ENCODE measurements around the gene SCYGR2. TPM values are rescaled to one million over a fixed set of nuclear protein-coding genes. Genes with fewer than 3 reads are reported as not detected.

SCYGR2 gene
- total and polyA plus RNA-seq, 4 experiments from 2014 or later = not detected

GRCh38 chr2:227610123-227610522 lies 11.4 kb downstream of the SCYGR2 start:
- peaks cover 5 to 19% (median 12%) of the 10 kb centered on the region in 4 donors for H3K4me1 Mint-ChIP-seq

DNA sequence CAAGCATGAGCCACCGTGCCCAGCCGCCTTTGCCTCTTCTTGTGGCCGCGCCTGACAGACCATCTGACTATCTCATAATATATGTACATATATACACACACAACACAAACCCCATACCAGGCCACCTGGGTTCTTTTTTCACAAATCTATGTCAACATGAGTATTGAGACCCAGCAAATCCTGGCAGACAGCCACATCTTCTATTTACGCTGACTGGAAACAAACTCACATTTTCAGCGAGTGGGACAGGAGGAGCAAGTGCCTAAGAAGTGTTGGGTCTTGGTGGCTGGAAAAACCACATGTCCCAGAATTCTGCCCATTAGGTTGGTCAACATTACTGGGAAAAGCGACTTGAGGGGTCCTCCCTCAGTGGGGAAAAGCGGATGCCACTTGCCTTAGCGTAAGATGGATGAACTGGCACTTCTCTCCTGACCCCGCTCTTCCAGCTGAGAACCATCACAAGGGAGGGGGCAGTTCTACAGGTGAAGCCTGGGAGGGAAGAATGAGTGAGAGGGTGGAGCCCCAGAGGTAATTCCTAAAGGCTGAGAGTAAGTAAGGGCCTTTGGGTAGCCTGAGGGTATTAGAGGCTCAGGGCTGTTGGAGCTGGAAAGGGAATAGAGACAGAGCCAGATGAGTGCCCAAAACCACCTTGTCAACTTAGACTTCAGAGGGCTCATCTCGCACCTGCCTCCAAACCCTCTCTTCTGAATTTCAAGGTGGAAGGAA lies 14.0 kb downstream of the SCYGR2 start:
- Mint-ChIP-seq H3K4me1 (peaks cover 5 to 19% (median 12%) of the 10 kb centered on the region in 4 donors), H3K27ac (no peak overlapping the region), H3K9me3 (no peaks in the 10 kb centered on the region), H3K36me3 (no peaks in the 10 kb centered on the region), H3K27me3 (peaks cover 20 to 21% of the 10 kb centered on the region in 2 donors), H3K4me3 (no peak overlapping the region)
- Histone ChIP-seq H3K4me1 (ENCODE audit: insufficient read depth, low read length) (peaks cover 7% of the 10 kb centered on the region), H3K4me3 (ENCODE audit: low read length in 2 of 2) (no peak overlapping the region), H3K27me3 (ENCODE audit: insufficient read depth, low read length) (no peaks in the 10 kb centered on the region), H3K9me3 (ENCODE audit: control insufficient read depth in 1 of 2, low read length in 2 of 2) (no peaks in the 10 kb centered on the region), H3K36me3 (ENCODE audit: insufficient read depth, low read length) (no peaks in the 10 kb centered on the region), H3K27ac (ENCODE audit: low read depth, low read length) (no peak overlapping the region)
- CTCF ChIA-PET (ENCODE audit: partially characterized antibody) = no interaction called here
- POLR2A ChIA-PET (ENCODE audit: partially characterized antibody) = no interaction called here
- DNase-seq = no peak
- intact Hi-C loops (cut with micrococcal nuclease) = no loop called here

More at GRCh38 chr2:227610123-227610522, 11.4 kb downstream of the SCYGR2 start:
- H3K27ac Mint-ChIP-seq = no peak overlapping the region
- Histone ChIP-seq H3K27ac (ENCODE audit: low read depth, low read length) (no peak overlapping the region), H3K27me3 (ENCODE audit: insufficient read depth, low read length) (no peaks in the 10 kb centered on the region), H3K4me1 (ENCODE audit: insufficient read depth, low read length) (peaks cover 7% of the 10 kb centered on the region), H3K4me3 (ENCODE audit: low read length in 2 of 2) (no peak overlapping the region), H3K9me3 (ENCODE audit: control insufficient read depth in 1 of 2, low read length in 2 of 2) (no peaks in the 10 kb centered on the region), H3K36me3 (ENCODE audit: insufficient read depth, low read length) (no peaks in the 10 kb centered on the region)
- intact Hi-C loops (cut with micrococcal nuclease) = no loop called here
- DNase-seq = no peak
- no peak overlapping the region for H3K4me3 Mint-ChIP-seq
- H3K27me3 Mint-ChIP-seq = peaks cover 24 to 28% of the 10 kb centered on the region in 2 donors
- H3K36me3 Mint-ChIP-seq = no peaks in the 10 kb centered on the region
- ChIA-PET POLR2A (ENCODE audit: partially characterized antibody) (no interaction called here), CTCF (ENCODE audit: partially characterized antibody) (no interaction called here)
- H3K9me3 Mint-ChIP-seq = no peaks in the 10 kb centered on the region

- H3K27me3 ChIP-seq (ENCODE audit: insufficient read depth, low read length) = no peaks in the 10 kb centered on the region
- peaks cover 2% of the 10 kb centered on the region for H3K4me1 ChIP-seq (ENCODE audit: insufficient read depth, low read length)
- H3K27ac ChIP-seq (ENCODE audit: low read depth, low read length) = no peak overlapping the region
- POLR2A ChIA-PET (ENCODE audit: partially characterized antibody) = no interaction called here
- H3K36me3 ChIP-seq (ENCODE audit: insufficient read depth, low read length) = no peaks in the 10 kb centered on the region
- Mint-ChIP-seq H3K27ac (no peak overlapping the region), H3K9me3 (no peaks in the 10 kb centered on the region), H3K4me3 (no peak overlapping the region), H3K27me3 (peaks cover 20 to 21% of the 10 kb centered on the region in 2 donors), H3K4me1 (peaks cover 5 to 15% (median 8%) of the 10 kb centered on the region in 4 donors), H3K36me3 (no peaks in the 10 kb centered on the region)
- H3K4me3 ChIP-seq (ENCODE audit: low read length in 2 of 2) = no peak overlapping the region
- H3K9me3 ChIP-seq (ENCODE audit: control insufficient read depth in 1 of 2, low read length in 2 of 2) = no peaks in the 10 kb centered on the region
- intact Hi-C loops (cut with micrococcal nuclease) = no loop called here
- CTCF ChIA-PET (ENCODE audit: partially characterized antibody) = no interaction called here
- no peak for DNase-seq
Measured at GRCh38 chr2:227613272-227613660, 14.6 kb downstream of the SCYGR2 start.

DNA sequence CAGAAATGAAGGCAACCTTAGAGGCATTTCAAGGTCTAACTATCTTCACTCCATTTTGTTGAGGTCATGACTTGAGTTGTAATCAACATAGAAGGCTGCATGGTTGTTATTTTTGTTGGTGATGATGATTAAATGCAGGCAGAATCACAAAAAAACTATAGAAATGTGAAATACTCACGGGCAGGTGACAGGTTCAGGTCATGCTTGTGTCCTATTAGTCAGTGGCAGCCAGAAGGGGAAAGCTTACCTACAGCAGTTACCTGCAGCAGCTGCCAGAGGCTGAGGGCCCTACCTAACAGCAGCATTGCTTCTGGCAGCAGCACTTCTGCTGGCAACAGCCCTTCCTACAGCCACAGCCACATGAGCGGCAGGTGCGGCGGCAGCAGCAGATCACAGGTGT lies 15.6 kb downstream of the SCYGR2 start:
- ChIA-PET POLR2A (ENCODE audit: partially characterized antibody) (no interaction called here), CTCF (ENCODE audit: partially characterized antibody) (no interaction called here)
- DNase-seq = no peak
- Histone ChIP-seq H3K4me1 (ENCODE audit: insufficient read depth, low read length) (no peaks in the 10 kb centered on the region), H3K4me3 (ENCODE audit: low read length in 2 of 2) (no peak overlapping the region), H3K36me3 (ENCODE audit: insufficient read depth, low read length) (no peaks in the 10 kb centered on the region), H3K9me3 (ENCODE audit: control insufficient read depth in 1 of 2, low read length in 2 of 2) (no peaks in the 10 kb centered on the region), H3K27me3 (ENCODE audit: insufficient read depth, low read length) (no peaks in the 10 kb centered on the region), H3K27ac (ENCODE audit: low read depth, low read length) (no peak overlapping the region)
- H3K4me3 Mint-ChIP-seq = no peak overlapping the region
- no peak overlapping the region for H3K27ac Mint-ChIP-seq
- intact Hi-C loops (cut with micrococcal nuclease) = no loop called here
- peaks cover 0 to 5% (median 3%) of the 10 kb centered on the region in 4 donors for H3K4me1 Mint-ChIP-seq
- no peaks in the 10 kb centered on the region for H3K36me3 Mint-ChIP-seq
- H3K27me3 Mint-ChIP-seq = peaks cover 18 to 20% of the 10 kb centered on the region in 2 donors
- H3K9me3 Mint-ChIP-seq = no peaks in the 10 kb centered on the region

GRCh38 chr2:227614740-227615139 lies 16.0 kb downstream of the SCYGR2 start, which contains the start of gene SCYGR3:
TSS of gene SCYGR3 (minus strand) at chr2:227614840. CDS start at chr2:227614840, 0 bp downstream.
- H3K27ac ChIP-seq (ENCODE audit: low read depth, low read length) = no peak within 1 kb of the TSS
- Mint-ChIP-seq H3K36me3 (no peaks in the 10 kb centered on the region), H3K9me3 (no peaks in the 10 kb centered on the region), H3K4me3 (no peak within 1 kb of the TSS), H3K27ac (no peak within 1 kb of the TSS), H3K4me1 (peaks cover 0 to 5% (median 3%) of the 10 kb centered on the region in 4 donors), H3K27me3 (peaks cover 15 to 20% of the 10 kb centered on the region in 2 donors)
- intact Hi-C loops (cut with micrococcal nuclease) = no loop called here
- H3K4me3 ChIP-seq (ENCODE audit: low read length in 2 of 2) = no peak within 1 kb of the TSS
- H3K9me3 ChIP-seq (ENCODE audit: control insufficient read depth in 1 of 2, low read length in 2 of 2) = no peaks in the 10 kb centered on the region
- DNase-seq = no peak
- no peaks in the 10 kb centered on the region for H3K36me3 ChIP-seq (ENCODE audit: insufficient read depth, low read length)
- POLR2A ChIA-PET (ENCODE audit: partially characterized antibody) = no interaction called here
- CTCF ChIA-PET (ENCODE audit: partially characterized antibody) = no interaction called here
- H3K27me3 ChIP-seq (ENCODE audit: insufficient read depth, low read length) = no peaks in the 10 kb centered on the region
- H3K4me1 ChIP-seq (ENCODE audit: insufficient read depth, low read length) = no peaks in the 10 kb centered on the region

DNA sequence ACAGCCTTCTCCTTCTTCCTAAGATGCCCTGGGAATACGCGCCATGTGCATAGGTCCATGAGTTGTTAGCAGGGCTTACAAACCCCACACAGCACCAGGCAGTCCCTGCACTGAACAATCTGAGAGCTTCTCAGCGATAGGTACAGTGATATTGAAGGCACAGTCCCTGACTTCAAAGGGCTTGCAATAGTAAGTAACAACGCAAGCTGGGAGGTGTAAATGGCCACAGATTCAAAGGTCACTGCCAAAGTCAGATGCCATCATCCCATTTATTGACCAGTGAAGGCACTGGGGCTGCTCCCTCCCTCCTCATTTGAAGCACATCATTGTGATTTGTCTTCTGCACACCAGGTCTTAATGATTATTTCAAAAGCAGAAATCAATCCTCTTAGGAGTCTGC lies 16.5 kb downstream of the SCYGR2 start:
- H3K4me3 ChIP-seq (ENCODE audit: low read length in 2 of 2) = no peak overlapping the region
- no peaks in the 10 kb centered on the region for H3K4me1 ChIP-seq (ENCODE audit: insufficient read depth, low read length)
- intact Hi-C loops (cut with micrococcal nuclease) = no loop called here
- DNase-seq = no peak
- POLR2A ChIA-PET (ENCODE audit: partially characterized antibody) = no interaction called here
- Mint-ChIP-seq H3K4me1 (peaks cover 0 to 3% (median under 1%) of the 10 kb centered on the region in 4 donors), H3K4me3 (no peak overlapping the region), H3K36me3 (no peaks in the 10 kb centered on the region), H3K27me3 (peaks cover 12 to 18% of the 10 kb centered on the region in 2 donors), H3K9me3 (no peaks in the 10 kb centered on the region), H3K27ac (no peak overlapping the region)
- H3K36me3 ChIP-seq (ENCODE audit: insufficient read depth, low read length) = no peaks in the 10 kb centered on the region
- CTCF ChIA-PET (ENCODE audit: partially characterized antibody) = no interaction called here
- no peaks in the 10 kb centered on the region for H3K9me3 ChIP-seq (ENCODE audit: control insufficient read depth in 1 of 2, low read length in 2 of 2)
- no peaks in the 10 kb centered on the region for H3K27me3 ChIP-seq (ENCODE audit: insufficient read depth, low read length)
- H3K27ac ChIP-seq (ENCODE audit: low read depth, low read length) = no peak overlapping the region

DNA sequence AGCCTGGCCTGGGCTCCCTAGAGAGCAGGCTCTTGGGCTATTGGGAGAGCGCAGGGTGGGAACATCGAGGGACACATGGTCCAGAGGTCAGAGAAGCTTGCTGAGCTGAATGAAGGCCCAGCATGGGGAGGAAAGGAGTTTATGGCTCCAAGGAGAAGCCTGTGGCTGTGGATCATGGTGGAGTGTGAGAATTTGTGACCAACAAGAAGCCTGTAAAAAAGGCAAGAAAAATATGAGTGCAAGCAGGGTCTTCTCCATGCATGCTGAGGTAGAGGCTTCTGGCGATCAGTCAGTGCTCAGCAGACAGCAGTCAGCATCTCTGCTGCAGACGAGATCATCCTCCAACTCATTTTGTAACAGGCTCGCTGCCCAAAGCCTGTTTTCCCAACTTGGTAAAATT lies 17.2 kb downstream of the SCYGR2 start:
- Mint-ChIP-seq H3K4me1 (no peaks in the 10 kb centered on the region), H3K9me3 (no peaks in the 10 kb centered on the region), H3K27ac (no peak overlapping the region), H3K27me3 (peaks cover 10 to 17% of the 10 kb centered on the region in 2 donors), H3K36me3 (no peaks in the 10 kb centered on the region), H3K4me3 (no peak overlapping the region)
- Histone ChIP-seq H3K9me3 (ENCODE audit: control insufficient read depth in 1 of 2, low read length in 2 of 2) (no peaks in the 10 kb centered on the region), H3K36me3 (ENCODE audit: insufficient read depth, low read length) (no peaks in the 10 kb centered on the region), H3K27me3 (ENCODE audit: insufficient read depth, low read length) (no peaks in the 10 kb centered on the region), H3K27ac (ENCODE audit: low read depth, low read length) (no peak overlapping the region), H3K4me3 (ENCODE audit: low read length in 2 of 2) (no peak overlapping the region), H3K4me1 (ENCODE audit: insufficient read depth, low read length) (no peaks in the 10 kb centered on the region)
- ChIA-PET CTCF (ENCODE audit: partially characterized antibody) (no interaction called here), POLR2A (ENCODE audit: partially characterized antibody) (no interaction called here)
- no peak for DNase-seq
- intact Hi-C loops (cut with micrococcal nuclease) = no loop called here
